ENCODE results near the gene SLC25A21.

The SLC25A21 gene

GRCh38 chr14:36857136-36857535 lies 315.3 kb downstream of the SLC25A21 start:
- DNase-seq: no peak

- DNase-seq: no peak
These were observed 316.1 kb downstream of the SLC25A21 start for GRCh38 chr14:36856095-36856878.

DNA sequence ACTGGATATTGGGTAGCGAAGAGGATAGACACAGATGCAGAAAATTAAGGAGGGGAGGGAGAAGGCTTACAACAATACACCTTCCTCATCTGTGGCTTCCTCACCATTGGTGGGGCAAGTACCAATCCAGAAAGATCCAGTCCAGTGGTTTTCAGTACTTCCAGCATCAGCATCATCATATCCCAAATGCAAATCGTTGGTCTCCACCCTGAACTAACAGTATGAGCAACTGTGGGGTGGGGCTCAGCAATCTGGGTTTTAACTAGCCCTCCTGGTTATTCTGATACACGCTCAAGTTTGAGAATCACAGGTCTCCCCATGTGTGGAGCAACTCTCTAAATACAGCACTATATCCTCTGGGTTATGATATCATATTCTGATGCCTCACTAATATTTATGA lies 317.0 kb downstream of the SLC25A21 start:
- DNase-seq: no peak

- DNase-seq: no peak
These were observed 319.3 kb downstream of the SLC25A21 start for GRCh38 chr14:36852981-36853691.

DNA sequence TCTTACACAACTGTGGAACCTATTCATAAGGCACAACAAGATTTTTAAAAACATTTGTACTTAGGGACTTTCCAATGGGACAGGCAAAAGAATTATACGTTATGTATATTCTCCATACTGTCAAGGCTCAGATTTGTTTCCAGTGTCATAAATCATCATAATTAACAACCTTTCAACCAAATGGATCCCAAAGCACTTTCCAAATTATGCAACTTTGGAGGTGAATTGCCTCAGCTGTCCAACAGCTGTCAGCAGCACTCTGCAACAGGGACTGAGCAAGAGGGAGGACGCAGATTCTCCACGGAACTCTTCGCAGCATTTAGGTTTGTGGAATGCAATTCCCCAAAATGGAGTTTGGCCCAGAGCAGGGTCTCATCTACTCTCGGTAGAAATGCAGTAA lies 324.2 kb downstream of the SLC25A21 start:
- DNase-seq: no peak

GRCh38 chr14:36847366-36847765 lies 325.0 kb downstream of the SLC25A21 start:
- no peak for DNase-seq

- DNase-seq: no peak
These were observed 326.9 kb downstream of the SLC25A21 start for GRCh38 chr14:36845356-36846012.

DNA sequence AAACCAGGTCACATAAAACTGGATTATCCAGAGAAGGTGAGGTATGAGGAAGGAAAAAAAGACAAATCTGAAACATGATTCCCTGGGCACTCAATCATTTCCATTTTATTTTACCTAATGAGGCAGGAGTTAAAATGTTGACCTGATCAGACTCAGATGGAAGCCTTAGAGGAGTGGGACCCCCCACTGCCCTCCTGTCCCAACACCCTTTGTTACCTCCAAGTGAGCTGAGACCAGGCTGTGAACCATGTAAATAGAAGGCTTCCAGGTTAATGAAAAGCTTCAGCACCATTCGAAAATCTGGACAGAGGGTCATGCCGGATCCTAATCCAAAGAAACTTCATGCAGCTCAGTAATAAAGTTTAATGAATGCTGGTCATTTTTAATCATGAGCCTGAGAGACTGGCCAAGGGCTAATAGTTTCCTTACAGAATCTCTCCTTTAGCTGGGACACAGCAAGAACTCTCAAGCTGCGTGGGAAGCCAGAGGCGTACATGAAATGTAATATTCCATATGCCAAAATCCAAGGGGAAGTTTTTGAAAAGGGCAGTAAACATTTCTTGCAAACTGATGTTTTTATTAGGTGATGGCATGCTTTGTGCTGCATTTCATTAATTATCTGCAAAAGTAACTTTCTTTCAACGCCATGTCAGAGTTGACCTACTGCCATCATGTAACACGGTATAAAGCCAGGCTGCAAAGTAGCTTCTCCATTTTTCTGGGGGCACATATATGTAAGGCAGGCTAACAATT lies 327.8 kb downstream of the SLC25A21 start:
- no peak for DNase-seq

GRCh38 chr14:36843410-36843809 lies 329.0 kb downstream of the SLC25A21 start:
- DNase-seq: no peak

DNA sequence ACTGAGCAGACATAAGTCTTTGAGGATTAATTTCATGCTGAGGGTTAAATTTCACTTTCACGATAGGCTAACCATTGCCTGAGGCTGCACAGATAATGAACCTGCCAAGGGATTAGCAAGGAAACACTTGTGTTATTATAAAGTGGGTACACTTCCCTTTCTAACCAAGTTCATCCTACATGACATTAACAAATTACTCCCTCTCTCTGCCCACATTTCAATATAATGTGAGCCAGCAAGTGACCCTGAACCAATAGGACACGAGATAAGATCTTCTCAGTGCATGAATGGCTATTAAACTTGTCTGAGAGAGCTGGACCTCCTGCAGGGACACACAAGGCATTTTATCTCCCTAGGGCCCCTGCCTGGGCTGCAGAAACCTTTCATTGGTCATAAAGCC lies 337.3 kb downstream of the SLC25A21 start:
- DNase-seq: no peak

GRCh38 chr14:36834293-36834692 lies 338.1 kb downstream of the SLC25A21 start:
- no peak for DNase-seq

DNA sequence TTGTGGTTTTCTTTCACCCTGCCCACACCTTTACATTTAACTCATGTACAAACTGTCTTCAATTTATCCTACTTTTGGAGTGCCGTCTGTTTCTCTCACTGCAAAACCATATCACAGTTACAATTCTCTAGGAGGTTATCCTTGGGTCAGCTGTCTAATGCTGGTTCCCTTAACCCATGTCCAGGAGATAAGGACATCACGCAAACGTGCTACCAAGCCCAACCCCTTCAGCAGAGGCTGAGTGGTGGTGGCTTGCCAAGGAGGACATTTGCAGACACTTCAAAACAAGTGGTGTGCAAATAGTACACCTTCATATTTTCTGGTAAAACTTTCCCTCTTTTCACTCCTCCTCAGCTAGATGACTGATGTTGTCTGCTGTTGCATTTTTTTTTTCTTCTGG lies 342.9 kb downstream of the SLC25A21 start:
- DNase-seq: no peak

- no peak for DNase-seq
These were observed 344.5 kb downstream of the SLC25A21 start for GRCh38 chr14:36827861-36828260.

- no peak for DNase-seq
These were observed 345.8 kb downstream of the SLC25A21 start for GRCh38 chr14:36826614-36827013.

GRCh38 chr14:36824854-36825253 lies 347.6 kb downstream of the SLC25A21 start:
- DNase-seq: no peak

DNA sequence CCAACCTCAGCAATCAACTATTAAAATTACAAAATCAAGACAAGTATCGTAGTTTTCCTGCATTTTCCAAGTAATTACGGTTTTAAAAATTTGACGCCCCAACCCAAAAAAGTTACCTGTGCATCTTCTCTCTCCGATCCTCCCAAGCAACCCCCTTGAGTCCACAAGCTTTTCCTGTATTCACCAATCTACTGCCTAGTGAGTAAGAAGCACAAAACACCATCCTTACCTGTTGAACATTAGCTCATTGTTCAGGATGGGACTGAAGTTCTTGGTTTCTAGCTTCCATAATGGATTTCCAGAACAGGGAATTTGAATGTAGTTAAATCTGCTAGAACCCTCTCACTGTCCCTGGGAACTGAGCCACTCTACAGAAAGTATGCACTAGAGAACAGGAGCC lies 348.8 kb downstream of the SLC25A21 start:
- no peak for DNase-seq

GRCh38 chr14:36822685-36823084 lies 349.7 kb downstream of the SLC25A21 start:
- no peak for DNase-seq

- no peak for DNase-seq
These were observed 351.5 kb downstream of the SLC25A21 start for GRCh38 chr14:36820901-36821300.

- no peak for DNase-seq
These were observed 352.2 kb downstream of the SLC25A21 start for GRCh38 chr14:36820111-36820709.

GRCh38 chr14:36818794-36819384 lies 353.5 kb downstream of the SLC25A21 start:
- no peak for DNase-seq

GRCh38 chr14:36818246-36818645 lies 354.2 kb downstream of the SLC25A21 start:
- no peak for DNase-seq

Data from activated T-cell treated with anti-CD3 and anti-CD28 coated beads for 4 hours (primary cell).